Natural killer cell (primary cell): Measurements from ENCODE around the gene DYRK3. TPM values are rescaled to one million over a fixed set of nuclear protein-coding genes. Genes with fewer than 3 reads are reported as not detected.
A peak's percentile ranks its signal among the peaks of the same experiment; 100 is the strongest.

Experiments
- ATAC-seq, 3 donors: fragments of 150-1000 bp in 2 of 3; fragments of 200-7000 bp in 1 of 3; cut with Tn5 transposase; 1 replicate in 1 of 3; 2 replicates in 2 of 3; pipeline ENCODE4 v1.10.0; 2021; ENCODE audit warnings: mild to moderate bottlenecking in 2 of 3, moderate library complexity in 2 of 3
- DNase-seq, 2 donors: peaks; one replicate each; pipeline versions ENCODE4 v3.0.0 to v3.0.0-alpha.2; 2013 to 2021; ENCODE audit warnings: mixed read lengths in 1 of 2
- H3K27ac ChIP-seq: one replicate; pipeline ENCODE4 v1.5.1; 2013; ENCODE audit warnings: mild to moderate bottlenecking, low read length
- H3K27me3 ChIP-seq: one replicate; pipeline ENCODE4 v1.6.1; 2013; ENCODE audit warnings: low read length; ENCODE audit not compliant: control insufficient read depth, insufficient read depth
- H3K36me3 ChIP-seq: one replicate; pipeline ENCODE4 v1.6.1; 2013; ENCODE audit warnings: low read length; ENCODE audit not compliant: control insufficient read depth, insufficient read depth
- H3K4me1 ChIP-seq: one replicate; pipeline ENCODE4 v1.6.1; 2013; ENCODE audit warnings: low read length; ENCODE audit not compliant: control insufficient read depth, insufficient read depth
- H3K4me3 ChIP-seq: one replicate; pipeline ENCODE4 v1.5.1; 2013; ENCODE audit warnings: low read length
- H3K9me3 ChIP-seq: one replicate; pipeline ENCODE4 v1.6.1; 2013; ENCODE audit warnings: low read length; ENCODE audit not compliant: control insufficient read depth, insufficient read depth
- H3K27ac Mint-ChIP-seq, 2 donors: one replicate each; pipeline ENCODE4 v1.8.0; 2022; ENCODE audit warnings: mild to moderate bottlenecking in 2 of 2, mixed read lengths in 2 of 2, moderate library complexity in 1 of 2
- H3K27me3 Mint-ChIP-seq, 2 donors: one replicate each; pipeline ENCODE4 v1.8.0; 2022; ENCODE audit warnings: low read depth in 2 of 2, mixed read lengths in 2 of 2
- H3K36me3 Mint-ChIP-seq: one replicate; pipeline ENCODE4 v1.8.0; 2022; ENCODE audit warnings: mixed read lengths
- H3K4me1 Mint-ChIP-seq, 2 donors: one replicate each; pipeline ENCODE4 v1.8.0; 2022; ENCODE audit warnings: mixed read lengths in 2 of 2
- H3K4me3 Mint-ChIP-seq: one replicate; pipeline ENCODE4 v1.8.0; 2022; ENCODE audit warnings: mild to moderate bottlenecking, moderate library complexity, mixed read lengths
- H3K9me3 Mint-ChIP-seq, 2 donors: one replicate each; pipeline ENCODE4 v1.8.0; 2022; ENCODE audit warnings: mixed read lengths in 2 of 2
- CTCF ChIP-seq: fragments of 200-600 bp; IDR thresholded peaks from one replicate; pipeline ENCODE4 v1.8.0; 2022; ENCODE audit warnings: antibody characterized with exemption
- WGBS: methylation state at CpG from one replicate; pipeline ENCODE4 v1.1.7; 2013; ENCODE audit warnings: missing lambda C conversion rate; ENCODE audit not compliant: insufficient coverage; 5-methylcytosine and 5-hydroxymethylcytosine counted together
- intact Hi-C: fragments of 100-400 bp; cut with micrococcal nuclease; formaldehyde crosslinking; loops from one replicate; pipeline ENCODE4 v1.14.2; 2022
- total RNA-seq, 4 donors: library from RNA; stranded (reverse); fragments of 120-200 nt in 1 of 4; gene quantifications; one replicate each; pipeline versions ENCODE4 v1.2.3 to v1.2.4, GENCODE V29; 2013 to 2022

DYRK3 gene
- total RNA-seq, 3 donors from 2014 or later (not counting 1 experiment from before 2014, with no cell fraction given): 0.16 to 0.66 (median 0.43) TPM

- H3K4me1 ChIP-seq: peaks cover 61% of the 10 kb centered on the region
- H3K4me3 Mint-ChIP-seq: no peak overlapping the region
- no peaks in the 10 kb centered on the region for H3K9me3 ChIP-seq
- no peak for TF ChIP-seq CTCF
- H3K27ac Mint-ChIP-seq: peak overlapping the region; percentile 18 to 35
- ATAC-seq: no peak
- peaks cover 6% of the 10 kb centered on the region for H3K36me3 ChIP-seq
- intact Hi-C loops: no loop called here
- H3K4me3 ChIP-seq: no peak overlapping the region
- H3K27me3 ChIP-seq: no peaks in the 10 kb centered on the region
- WGBS: 94% methylated on average over 4 of the region's 4 CpGs
- H3K27me3 Mint-ChIP-seq: no peaks in the 10 kb centered on the region
- no peak for DNase-seq
- H3K27ac ChIP-seq: no peak overlapping the region
- H3K4me1 Mint-ChIP-seq: peaks cover 93% of the 10 kb centered on the region in 2 donors
- H3K9me3 Mint-ChIP-seq: no peaks in the 10 kb centered on the region
- H3K36me3 Mint-ChIP-seq: no peaks in the 10 kb centered on the region
These were observed 61.7 kb downstream of the DYRK3 start for GRCh38 chr1:206696812-206697585.

DNA sequence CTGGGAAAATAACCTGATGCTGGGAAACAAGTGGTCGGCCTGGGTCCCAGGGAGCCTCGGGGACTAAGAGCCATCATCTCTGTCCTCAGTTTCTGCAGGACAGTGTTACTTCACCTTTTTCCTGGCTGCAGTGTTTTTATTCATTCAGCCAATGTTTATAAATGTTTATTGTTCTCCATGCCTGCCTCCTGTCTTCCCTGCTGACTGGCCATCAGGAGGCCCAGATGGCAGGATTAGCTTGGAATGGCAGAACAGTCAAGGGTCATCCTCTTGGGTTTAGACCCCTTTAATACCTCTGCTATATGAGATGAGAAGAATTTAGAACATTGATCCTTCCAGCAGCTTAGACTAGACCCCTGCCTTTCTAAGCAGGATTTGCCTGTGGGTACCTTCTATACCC, 62.7 kb downstream of the DYRK3 start:
- 90% methylated on average over 2 of the region's 2 CpGs for WGBS
- peaks cover 90% of the 10 kb centered on the region in 2 donors for H3K4me1 Mint-ChIP-seq
- no peak for ATAC-seq

More for the DNA sequence above, 62.7 kb downstream of the DYRK3 start:
- peaks cover 56% of the 10 kb centered on the region for H3K4me1 ChIP-seq
- no peaks in the 10 kb centered on the region for H3K9me3 ChIP-seq
- intact Hi-C loops: no loop called here
- no peak overlapping the region for H3K27ac ChIP-seq
- no peaks in the 10 kb centered on the region for H3K9me3 Mint-ChIP-seq
- H3K36me3 ChIP-seq: peaks cover 6% of the 10 kb centered on the region
- TF ChIP-seq CTCF: no peak
- H3K27me3 Mint-ChIP-seq: no peaks in the 10 kb centered on the region
- H3K4me3 ChIP-seq: no peak overlapping the region
- H3K4me3 Mint-ChIP-seq: no peak overlapping the region
- DNase-seq: no peak
- no peaks in the 10 kb centered on the region for H3K27me3 ChIP-seq
- no peaks in the 10 kb centered on the region for H3K36me3 Mint-ChIP-seq
- peak overlapping the region in 1 of 2 donors; percentile 48 for H3K27ac Mint-ChIP-seq

Other genes with a start within 250 kb of the DYRK3 start
- 10 to 100 TPM; 31.6 to 34.6 (median 32.2) TPM for gene IKBKE, start 165.1 kb upstream of the DYRK3 start, total RNA-seq
- 100 to 1,000 TPM; 231 to 333 (median 279) TPM for gene RASSF5, start 128.0 kb upstream of the DYRK3 start, total RNA-seq
- gene EIF2D, start 23.1 kb upstream of the DYRK3 start, total RNA-seq: 10 to 100 TPM; 31.8 to 34.6 (median 32.7) TPM
- 100 to 1,000 TPM; 137 to 197 (median 178) TPM for gene MAPKAPK2, start 49.4 kb downstream of the DYRK3 start, total RNA-seq
- gene IL19, start 135.2 kb downstream of the DYRK3 start, total RNA-seq: not detected
- 1 to 10 TPM in 1 of 3 donors, not detected in 2; 1.0 TPM for gene IL10, start 137.0 kb downstream of the DYRK3 start, total RNA-seq
- gene IL20, start 230.1 kb downstream of the DYRK3 start, total RNA-seq: not detected